GM23338 (cell line): ENCODE measurements around the gene RAB36.

Experiments used
- CTCF ChIP-seq, 2 experiments: fragments of 200-600 bp in 1 of 2; sonication (generic) in 1 of 2; conservative IDR thresholded peaks; 2 replicates each; pipeline versions ENCODE4 v1.5.1 to v1.6.1; 2016 to 2017; ENCODE audit warnings: antibody characterized with exemption in 2 of 2, low read depth in 2 of 2, mild to moderate bottlenecking in 2 of 2, moderate library complexity in 1 of 2
- POLR2AphosphoS5 ChIP-seq: IDR thresholded peaks from 2 replicates; pipeline ENCODE4 v1.6.1; 2016; ENCODE audit warnings: antibody characterized with exemption, low read depth

GRCh38 chr22:23132376-23133091 lies 12.7 kb upstream of the RAB36 start:
- TF ChIP-seq CTCF (conservative IDR thresholded peaks at IDR 0.05; ENCODE audit: low read depth in 2 of 2) (no peak), POLR2AphosphoS5 (no peak)
